ENCODE data around the gene GRK4.
A peak's percentile ranks its signal among the peaks of the same experiment; 100 is the strongest.
"Not testable (repeated sequence)": the region's sequence is repeated elsewhere in the genome, so short reads cannot be mapped to it uniquely, and the experiment has no call there.

The GRK4 gene

DNA sequence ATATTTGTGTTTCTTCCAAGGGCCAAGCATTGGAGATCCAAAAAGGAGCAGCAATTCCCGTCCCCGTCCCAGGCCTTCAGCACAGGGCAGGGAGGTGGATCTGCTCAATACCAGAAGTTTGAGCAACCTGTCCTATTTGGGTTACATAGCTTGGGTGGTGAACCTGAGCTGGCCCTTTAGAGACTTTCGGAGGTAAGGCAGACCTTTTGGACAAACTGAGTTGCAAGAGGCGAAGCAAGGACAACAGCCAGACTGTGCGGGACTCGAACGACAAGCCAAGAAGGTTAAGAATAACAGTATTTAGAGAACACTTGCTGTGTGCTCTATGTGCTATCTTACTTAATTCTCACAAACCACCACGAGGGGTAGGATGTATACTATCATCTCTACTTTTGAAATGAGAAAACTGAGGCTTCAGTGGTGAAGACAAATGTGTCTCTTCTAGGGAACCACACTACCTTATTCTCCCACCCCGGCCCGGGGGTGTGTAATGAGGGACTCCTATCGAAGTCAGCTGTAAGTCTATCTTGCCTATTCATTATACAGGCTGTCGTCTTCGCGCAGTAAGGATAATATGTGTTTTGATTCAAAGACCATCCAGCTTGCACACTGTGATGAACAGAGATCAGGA lies 1.4 kb upstream of the GRK4 start:
- no peak for DNase-seq

- DNase-seq: peak; percentile 20 to 47
These were observed 677 bp upstream of the GRK4 start for GRCh38 chr4:2962614-2963174.

GRCh38 chr4:2963966-2964471 lies 648 bp downstream of the GRK4 start:
- peak; percentile 46 to 76 for DNase-seq

GRCh38 chr4:2964706-2965258 lies 1.4 kb downstream of the GRK4 start:
- DNase-seq: no peak

GRCh38 chr4:2965262-2965661 lies 1.9 kb downstream of the GRK4 start:
- DNase-seq: no peak

DNA sequence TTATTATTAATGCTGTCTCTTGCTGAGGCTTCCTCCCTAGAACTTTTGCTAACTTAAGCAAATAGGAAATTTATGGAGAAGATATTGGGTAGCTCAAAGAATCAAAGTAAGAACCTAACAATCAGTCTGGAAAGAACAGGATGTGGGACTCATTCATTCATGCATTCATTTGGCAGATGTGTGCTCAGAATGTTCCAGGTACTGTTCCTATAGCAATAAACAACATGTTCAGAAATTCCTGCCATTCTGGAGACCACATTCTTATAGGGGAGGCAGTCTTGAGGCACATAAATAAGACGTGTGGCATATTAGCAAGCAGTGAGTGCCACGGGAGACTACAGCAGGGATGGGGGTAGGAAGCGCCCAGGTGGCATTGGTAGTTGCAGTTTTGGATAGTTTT lies 5.0 kb downstream of the GRK4 start:
- DNase-seq: no peak

DNA sequence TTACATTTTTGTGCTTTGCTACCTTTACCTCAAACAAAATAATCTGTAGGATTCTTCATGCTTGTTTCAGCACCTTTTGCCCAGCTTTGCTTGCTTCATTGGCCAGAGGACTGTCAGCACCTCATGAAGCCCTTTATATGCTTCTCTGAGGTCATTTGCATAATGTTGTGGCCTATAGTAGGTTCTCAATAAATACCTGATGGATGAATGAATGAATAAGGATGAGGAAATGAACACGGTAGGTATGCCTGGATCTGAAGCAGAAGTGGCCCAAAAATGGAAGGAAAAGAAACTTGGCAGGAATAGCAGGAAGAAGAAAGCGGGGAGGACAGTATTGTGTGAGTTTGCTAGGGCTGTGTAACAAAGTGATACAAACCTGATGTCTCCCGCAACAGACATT lies 7.9 kb downstream of the GRK4 start:
- no peak for DNase-seq

GRCh38 chr4:2977211-2978088 lies 14.1 kb downstream of the GRK4 start:
- peak; percentile 59 to 89 for DNase-seq

DNA sequence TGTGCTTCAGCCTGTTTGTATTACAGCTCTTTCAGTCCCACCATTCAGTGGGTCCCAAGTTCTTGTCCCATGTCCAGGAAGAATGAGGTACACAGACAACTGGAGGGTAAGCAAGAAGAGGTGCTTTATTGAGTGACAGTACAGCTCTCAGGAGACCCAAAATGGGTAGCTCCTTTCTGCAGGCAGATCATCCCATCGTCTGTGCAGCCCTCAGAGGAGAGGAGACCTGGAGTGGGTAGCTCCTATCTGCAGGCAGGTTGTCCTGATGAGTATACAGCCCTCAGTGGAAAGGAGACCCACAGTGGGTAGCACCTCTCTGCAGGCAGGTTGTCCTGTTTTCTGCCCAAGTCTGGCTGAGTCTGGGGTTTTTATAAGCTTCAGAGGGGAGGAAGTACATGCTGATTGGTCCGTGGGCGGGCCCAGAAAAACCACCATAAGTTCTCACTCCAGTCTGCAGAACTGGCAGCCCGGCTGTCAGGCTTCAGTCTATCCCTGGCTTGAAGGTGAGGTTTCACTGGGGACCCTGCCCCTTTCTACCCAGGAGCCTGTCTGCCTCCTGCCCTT lies 18.0 kb downstream of the GRK4 start:
- DNase-seq: peak in 1 of 2 donors; percentile 52

DNA sequence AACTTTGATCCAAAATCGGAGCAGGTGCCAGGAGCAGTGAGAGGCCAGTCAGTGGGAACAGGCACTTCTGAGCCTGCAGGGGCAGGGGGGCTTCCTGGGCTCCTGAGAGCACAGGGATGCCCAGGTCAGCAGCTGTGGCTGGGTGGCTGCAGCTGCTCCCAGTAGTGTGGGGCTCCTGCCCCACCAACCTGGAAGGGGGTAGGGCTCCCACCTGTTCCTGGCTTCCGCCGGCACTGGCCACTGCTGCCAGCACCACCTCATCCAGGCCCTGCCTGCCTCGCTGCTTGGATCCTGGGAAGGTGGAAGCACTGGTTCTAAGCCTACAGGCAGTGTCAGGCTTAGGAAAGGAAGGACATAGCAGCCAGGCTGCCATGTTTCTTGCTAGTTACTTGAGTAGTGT lies 18.6 kb downstream of the GRK4 start:
- no peak for DNase-seq

DNA sequence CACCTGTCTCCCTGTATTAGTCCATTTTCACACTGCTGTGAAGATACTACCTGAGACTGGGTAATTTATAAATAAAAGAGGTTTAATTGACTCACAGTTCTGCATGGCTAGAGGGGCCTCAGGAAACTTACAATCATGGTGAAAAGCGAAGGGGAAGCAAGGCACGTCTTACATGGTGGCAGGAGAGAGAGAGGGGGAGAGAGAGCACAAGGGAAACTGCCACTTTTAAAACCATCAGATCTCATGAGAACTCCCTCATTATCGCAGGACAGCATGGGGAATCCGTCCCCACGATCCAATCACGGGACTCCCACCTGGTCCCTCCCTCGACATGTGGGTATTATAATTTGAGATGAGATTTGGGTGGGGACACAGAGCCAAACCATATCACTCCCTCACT lies 20.3 kb downstream of the GRK4 start:
- not testable (repeated sequence) for DNase-seq

GRCh38 chr4:2991243-2991642 lies 27.9 kb downstream of the GRK4 start:
- no peak for DNase-seq

GRCh38 chr4:2994917-2995316 lies 31.5 kb downstream of the GRK4 start:
- DNase-seq: no peak

DNA sequence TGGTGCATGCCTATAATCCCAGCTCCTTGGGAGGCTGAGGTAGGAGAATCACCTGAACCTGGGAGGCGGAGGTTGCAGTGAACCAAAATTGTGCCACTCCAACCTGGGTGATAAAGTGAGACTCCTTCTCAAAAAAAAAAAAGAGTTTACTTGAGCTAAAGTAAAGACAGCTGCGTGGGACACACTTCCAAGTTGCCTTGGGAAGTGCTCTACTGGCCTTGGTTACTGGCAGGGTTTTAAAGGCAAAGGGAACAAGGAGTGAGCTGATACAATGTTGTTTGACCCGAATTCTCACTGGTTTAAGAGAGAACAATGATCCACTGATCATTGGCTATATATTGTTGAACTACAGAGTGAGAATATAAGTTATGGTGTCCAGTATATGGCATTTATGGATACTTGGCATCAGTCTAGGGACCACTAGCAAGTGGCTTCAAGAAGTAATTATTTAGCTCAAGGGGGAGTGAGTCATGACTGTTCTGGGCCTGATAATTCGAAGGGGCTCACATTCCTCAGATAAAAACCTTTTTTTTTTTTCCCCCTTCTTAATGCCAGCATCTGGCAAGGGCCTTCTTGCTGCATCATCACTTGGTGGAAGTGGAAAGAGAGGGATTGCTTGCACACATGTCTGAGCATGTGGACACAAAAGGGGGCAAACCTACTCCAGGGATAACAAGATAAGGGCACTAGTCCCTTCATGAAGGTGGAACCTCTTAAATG lies 32.3 kb downstream of the GRK4 start:
- no peak for DNase-seq

DNA sequence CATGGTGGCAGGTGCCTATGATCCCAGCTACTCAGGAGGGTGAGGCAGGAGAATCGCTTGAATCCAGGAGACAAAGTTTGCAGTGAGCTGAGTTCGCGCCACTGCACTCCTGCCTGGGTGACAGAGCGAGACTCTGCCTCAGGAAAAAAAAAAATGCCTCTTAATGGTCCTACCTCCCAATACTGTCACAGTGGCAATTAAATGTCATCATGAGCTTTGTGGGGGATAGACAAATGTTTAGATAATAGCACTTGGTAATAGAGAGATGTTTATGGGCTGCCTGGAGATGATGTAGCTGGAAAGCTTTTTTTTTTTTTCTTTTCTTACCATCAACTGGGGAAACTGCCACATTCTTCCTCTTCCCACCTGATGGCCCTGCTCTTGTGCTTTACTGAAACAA lies 33.0 kb downstream of the GRK4 start:
- no peak for DNase-seq

GRCh38 chr4:3007724-3008123 lies 44.4 kb downstream of the GRK4 start:
- no peak for DNase-seq

GRCh38 chr4:3009422-3009821 lies 46.1 kb downstream of the GRK4 start:
- peak in 1 of 2 donors; percentile 10 for DNase-seq

- no peak for DNase-seq
These were observed 47.2 kb downstream of the GRK4 start for GRCh38 chr4:3010577-3010976.

GRCh38 chr4:3010998-3011397 lies 47.6 kb downstream of the GRK4 start:
- DNase-seq: no peak

- no peak for DNase-seq
These were observed 48.3 kb downstream of the GRK4 start for GRCh38 chr4:3011456-3012220.

DNA sequence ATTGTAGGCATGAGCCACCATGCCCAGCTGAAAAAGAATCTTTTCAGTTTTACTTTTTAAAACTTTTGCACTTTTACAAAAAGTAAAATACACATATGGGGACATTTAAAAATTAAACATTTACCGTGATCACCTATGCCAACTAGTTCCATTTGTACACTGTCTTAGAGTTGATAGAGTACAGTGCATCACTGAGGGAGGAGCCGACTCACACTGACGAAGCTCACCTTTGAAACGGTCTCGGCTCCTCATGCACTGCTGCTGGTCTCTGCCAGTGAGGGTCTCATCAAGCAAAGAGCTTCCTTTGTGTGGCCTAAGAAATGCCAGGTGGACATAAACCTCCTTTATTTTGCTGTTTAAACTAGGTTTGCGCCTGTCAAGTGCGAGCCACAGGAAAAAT lies 50.0 kb downstream of the GRK4 start:
- no peak for DNase-seq

Measured in inflammatory macrophage (primary cell).